Kidney epithelial cell (primary cell): ENCODE results near the gene CALCR. TPM values are rescaled to one million over a fixed set of nuclear protein-coding genes. Genes with fewer than 3 reads are reported as not detected.

Source experiments
- DNase-seq: peaks from one replicate; pipeline ENCODE4 v3.0.0-alpha.2; 2010; ENCODE audit warnings: low read depth
- H3K27me3 ChIP-seq: 2 replicates; pipeline ENCODE4 v1.6.0; 2011; ENCODE audit warnings: low read length; ENCODE audit not compliant: control insufficient read depth, insufficient read depth
- H3K36me3 ChIP-seq: 2 replicates; pipeline ENCODE4 v1.5.1; 2011; ENCODE audit warnings: low read length; ENCODE audit not compliant: control insufficient read depth, insufficient read depth
- H3K4me3 ChIP-seq: 2 replicates; pipeline ENCODE4 v1.5.1; 2011; ENCODE audit warnings: low read depth, mild to moderate bottlenecking, control low read depth, low read length
- CTCF ChIP-seq: IDR thresholded peaks from 2 replicates; pipeline ENCODE4 v1.5.1; 2011; ENCODE audit warnings: mild to moderate bottlenecking, moderate library complexity, low read length, control low read depth, inconsistent platforms; ENCODE audit not compliant: insufficient read depth, poor library complexity, severe bottlenecking
- total RNA-seq: library from RNA; depleted of rRNA; stranded (reverse); fragments of >200 nt; gene quantifications from 2 replicates; pipeline ENCODE4 v1.2.3, GENCODE V29; 2015

Gene CALCR
- total RNA-seq, 1 donor from 2014 or later, result not detected

GRCh38 chr7:93562936-93563335 is 11.6 kb downstream of the CALCR start:
- no peak for TF ChIP-seq CTCF
- Histone ChIP-seq H3K27me3 (no peaks in the 10 kb centered on the region), H3K36me3 (no peaks in the 10 kb centered on the region), H3K4me3 (no peak overlapping the region)
- DNase-seq, result no peak

GRCh38 chr7:93562106-93562505 is 12.4 kb downstream of the CALCR start:
- no peak overlapping the region for H3K4me3 ChIP-seq
- DNase-seq, result no peak
- H3K36me3 ChIP-seq, result no peaks in the 10 kb centered on the region
- TF ChIP-seq CTCF, result no peak
- no peaks in the 10 kb centered on the region for H3K27me3 ChIP-seq

GRCh38 chr7:93559639-93560491 is 14.7 kb downstream of the CALCR start:
- Histone ChIP-seq H3K4me3 (no peak overlapping the region), H3K27me3 (no peaks in the 10 kb centered on the region), H3K36me3 (no peaks in the 10 kb centered on the region)
- no peak for TF ChIP-seq CTCF
- no peak for DNase-seq

- H3K36me3 ChIP-seq, result no peaks in the 10 kb centered on the region
- no peak for TF ChIP-seq CTCF
- no peak overlapping the region for H3K4me3 ChIP-seq
- H3K27me3 ChIP-seq, result no peaks in the 10 kb centered on the region
- DNase-seq, result no peak
Measured at GRCh38 chr7:93558705-93559614, 15.6 kb downstream of the CALCR start.

DNA sequence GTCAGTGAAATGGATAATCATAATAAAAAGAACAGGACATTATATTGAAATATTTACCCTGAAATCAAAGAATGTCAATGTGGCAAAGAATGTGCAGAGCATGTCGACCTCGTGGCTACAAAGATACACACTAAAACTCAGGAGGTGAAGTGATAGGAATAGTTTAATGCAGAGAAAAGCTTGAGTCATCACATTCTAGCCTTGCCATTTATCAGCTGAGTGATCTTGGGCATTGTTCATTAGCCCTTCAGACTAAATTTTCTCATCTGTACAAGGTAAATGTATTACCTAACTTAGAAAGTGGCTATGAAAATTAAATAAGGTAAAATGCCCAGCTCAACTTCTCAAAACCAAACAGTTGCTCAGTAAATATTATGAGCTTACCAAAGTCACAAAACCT is 22.6 kb downstream of the CALCR start:
- peak; percentile 16 for DNase-seq
- Histone ChIP-seq H3K27me3 (no peaks in the 10 kb centered on the region), H3K36me3 (no peaks in the 10 kb centered on the region), H3K4me3 (no peak overlapping the region)
- no peak for TF ChIP-seq CTCF
